IPS-15b (cell line): ENCODE results near the gene SLC38A3.

ENCODE experiments used
- H3K27me3 ChIP-seq: one replicate; pipeline ENCODE4 v1.6.1; 2013; ENCODE audit warnings: low read length; ENCODE audit not compliant: control insufficient read depth, insufficient read depth
- H3K36me3 ChIP-seq: one replicate; pipeline ENCODE4 v1.6.1; 2013; ENCODE audit warnings: low read length; ENCODE audit not compliant: control insufficient read depth, insufficient read depth
- H3K4me1 ChIP-seq: one replicate; pipeline ENCODE4 v1.6.1; 2013; ENCODE audit warnings: mild to moderate bottlenecking, low read length; ENCODE audit not compliant: control insufficient read depth, insufficient read depth
- H3K4me3 ChIP-seq: one replicate; pipeline ENCODE4 v1.5.1; 2013; ENCODE audit warnings: low read depth, low read length
- H3K9ac ChIP-seq: one replicate; pipeline ENCODE4 v1.6.1; 2013; ENCODE audit warnings: low read depth, mild to moderate bottlenecking, low read length
- H3K9me3 ChIP-seq: one replicate; pipeline ENCODE4 v1.6.1; 2013; ENCODE audit warnings: mild to moderate bottlenecking, low read length; ENCODE audit not compliant: control insufficient read depth, insufficient read depth

SLC38A3 gene

GRCh38 chr3:50269460-50269859 is 64.4 kb downstream of the SLC38A3 start:
- peak overlapping the region; percentile 16 for H3K9ac ChIP-seq

DNA sequence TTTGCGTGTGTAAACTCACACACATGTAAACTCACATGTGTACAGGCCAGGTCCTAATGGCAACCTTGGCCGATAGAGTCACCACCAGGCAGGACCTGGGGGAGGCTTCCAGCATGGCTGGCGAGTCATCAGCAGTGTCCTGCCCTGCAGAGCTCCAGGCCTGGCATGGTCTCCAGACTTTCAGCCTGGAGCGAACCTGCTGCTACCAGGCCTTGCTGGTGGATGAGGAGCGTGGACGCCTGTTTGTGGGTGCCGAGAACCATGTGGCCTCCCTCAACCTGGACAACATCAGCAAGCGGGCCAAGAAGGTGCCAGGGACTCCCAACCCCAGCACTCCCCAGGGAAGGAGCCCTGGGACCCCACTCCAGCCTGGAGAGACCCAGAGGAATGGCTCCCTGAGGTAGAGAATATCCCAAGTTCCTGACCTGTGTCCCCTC is 64.9 kb downstream of the SLC38A3 start:
- H3K4me1 ChIP-seq: peaks cover 21% of the 10 kb centered on the region
- peaks cover 4% of the 10 kb centered on the region for H3K36me3 ChIP-seq
- no peak overlapping the region for H3K4me3 ChIP-seq
- H3K27me3 ChIP-seq: peaks cover 21% of the 10 kb centered on the region
- peak overlapping the region; percentile 16 for H3K9ac ChIP-seq
- H3K9me3 ChIP-seq: no peaks in the 10 kb centered on the region

More at GRCh38 chr3:50269460-50269859, 64.4 kb downstream of the SLC38A3 start:
- Histone ChIP-seq H3K9me3 (no peaks in the 10 kb centered on the region), H3K4me1 (peaks cover 21% of the 10 kb centered on the region), H3K36me3 (peaks cover 4% of the 10 kb centered on the region), H3K4me3 (no peak overlapping the region), H3K27me3 (peaks cover 15% of the 10 kb centered on the region)

GRCh38 chr3:50270422-50271224 is 65.6 kb downstream of the SLC38A3 start:
- peaks cover 27% of the 10 kb centered on the region for H3K27me3 ChIP-seq
- peaks cover 17% of the 10 kb centered on the region for H3K4me1 ChIP-seq
- H3K4me3 ChIP-seq: no peak overlapping the region
- H3K9me3 ChIP-seq: no peaks in the 10 kb centered on the region
- H3K36me3 ChIP-seq: peaks cover 4% of the 10 kb centered on the region
- H3K9ac ChIP-seq: no peak overlapping the region
